ENCODE measurements around the gene KRT77.

Gene KRT77

GRCh38 chr12:52661668-52662067, 41.7 kb downstream of the KRT77 start:
- no peak for DNase-seq (ENCODE audit: low read depth)
- no peak for TF ChIP-seq CTCF (IDR thresholded peaks at IDR 0.05; ENCODE audit: insufficient read depth, low read depth, low read length, missing control alignments)

GRCh38 chr12:52660934-52661499, 42.3 kb downstream of the KRT77 start:
- no peak for TF ChIP-seq CTCF (IDR thresholded peaks at IDR 0.05; ENCODE audit: insufficient read depth, low read depth, low read length, missing control alignments)
- no peak overlapping the region for H3K4me3 ChIP-seq (ENCODE audit: low read depth, low read length)
- DNase-seq (ENCODE audit: low read depth), result no peak

More at GRCh38 chr12:52661668-52662067, 41.7 kb downstream of the KRT77 start:
- H3K4me3 ChIP-seq (ENCODE audit: low read depth, low read length), result no peak overlapping the region

- H3K4me3 ChIP-seq (ENCODE audit: low read depth, low read length), result no peak overlapping the region
- DNase-seq (ENCODE audit: low read depth), result no peak
- no peak for TF ChIP-seq CTCF (IDR thresholded peaks at IDR 0.05; ENCODE audit: insufficient read depth, low read depth, low read length, missing control alignments)
These were observed 43.4 kb downstream of the KRT77 start for GRCh38 chr12:52659951-52660350.

- no peak for TF ChIP-seq CTCF (IDR thresholded peaks at IDR 0.05; ENCODE audit: insufficient read depth, low read depth, low read length, missing control alignments)
- DNase-seq (ENCODE audit: low read depth), result no peak
- no peak overlapping the region for H3K4me3 ChIP-seq (ENCODE audit: low read depth, low read length)
These were observed 43.9 kb downstream of the KRT77 start for GRCh38 chr12:52659395-52659794.

- DNase-seq (ENCODE audit: low read depth), result no peak
- no peak overlapping the region for H3K4me3 ChIP-seq (ENCODE audit: low read depth, low read length)
- no peak for TF ChIP-seq CTCF (IDR thresholded peaks at IDR 0.05; ENCODE audit: insufficient read depth, low read depth, low read length, missing control alignments)
These were observed 45.1 kb downstream of the KRT77 start for GRCh38 chr12:52658196-52658595.

GRCh38 chr12:52657250-52657902, 45.9 kb downstream of the KRT77 start:
- no peak overlapping the region for H3K4me3 ChIP-seq (ENCODE audit: low read depth, low read length)
- no peak for TF ChIP-seq CTCF (IDR thresholded peaks at IDR 0.05; ENCODE audit: insufficient read depth, low read depth, low read length, missing control alignments)
- DNase-seq (ENCODE audit: low read depth), result no peak

GRCh38 chr12:52656616-52657015, 46.7 kb downstream of the KRT77 start:
- DNase-seq (ENCODE audit: low read depth), result no peak
- no peak for TF ChIP-seq CTCF (IDR thresholded peaks at IDR 0.05; ENCODE audit: insufficient read depth, low read depth, low read length, missing control alignments)
- no peak overlapping the region for H3K4me3 ChIP-seq (ENCODE audit: low read depth, low read length)
